Calu3 (cell line): ENCODE results near the gene CYP2W1. TPM values are rescaled to one million over a fixed set of nuclear protein-coding genes. Genes with fewer than 3 reads are reported as not detected.

Experiments
- BruUV-seq: library from RNA; stranded (reverse); fragments of 400-500 nt; replicated peaks from 2 replicates; lab custom pipeline; 2021; lab: Mats Ljungman, UMichigan
- CTCF ChIA-PET: fragments of 300-600 bp; sonication (Branson Sonifier 250); formaldehyde crosslinking; loops from one replicate; lab custom pipeline; 2022; ENCODE audit warnings: antibody characterized with exemption; lab: Charles Lee
- DNase-seq: peaks from one replicate; pipeline ENCODE4 v3.0.0; 2022
- H3K27ac Mint-ChIP-seq: one replicate; pipeline ENCODE4 v1.8.0; 2022; ENCODE audit warnings: mixed read lengths; ENCODE audit not compliant: unreplicated experiment
- H3K27me3 Mint-ChIP-seq: one replicate; pipeline ENCODE4 v1.8.0; 2022; ENCODE audit warnings: mixed read lengths; ENCODE audit not compliant: unreplicated experiment
- H3K36me3 Mint-ChIP-seq: one replicate; pipeline ENCODE4 v1.8.0; 2022; ENCODE audit warnings: mild to moderate bottlenecking, moderate library complexity, mixed read lengths; ENCODE audit not compliant: insufficient read depth, unreplicated experiment
- H3K4me1 Mint-ChIP-seq: one replicate; pipeline ENCODE4 v1.8.0; 2022; ENCODE audit warnings: mild to moderate bottlenecking, low read depth, mixed read lengths; ENCODE audit not compliant: unreplicated experiment
- H3K4me3 Mint-ChIP-seq: one replicate; pipeline ENCODE4 v1.8.0; 2022; ENCODE audit warnings: mild to moderate bottlenecking, low read depth, moderate library complexity, mixed read lengths; ENCODE audit not compliant: unreplicated experiment
- H3K9me3 Mint-ChIP-seq: one replicate; pipeline ENCODE4 v1.8.0; 2022; ENCODE audit warnings: low read depth, mixed read lengths; ENCODE audit not compliant: unreplicated experiment
- CTCF ChIP-seq: fragments of 200-600 bp; IDR thresholded peaks from one replicate; pipeline ENCODE4 v1.8.0; 2022; ENCODE audit warnings: antibody characterized with exemption; ENCODE audit not compliant: unreplicated experiment
- intact Hi-C: fragments of 100-400 bp; cut with micrococcal nuclease; formaldehyde crosslinking; loops from one replicate; pipeline ENCODE4 v1.10.0; 2022; ENCODE audit not compliant: unreplicated experiment
- total RNA-seq: library from RNA; stranded (reverse); gene quantifications from 2 replicates; pipeline ENCODE4 v1.2.3, GENCODE V29; 2022

The CYP2W1 gene
- total RNA-seq, 1 experiment from 2014 or later = 0.71 TPM

- no peaks in the 10 kb centered on the region for H3K9me3 Mint-ChIP-seq
- intact Hi-C loops = no loop called here
- DNase-seq = peak; percentile 58
- H3K4me3 Mint-ChIP-seq = peak overlapping the region; percentile 52
- peaks cover 31% of the 10 kb centered on the region for H3K4me1 Mint-ChIP-seq
- H3K36me3 Mint-ChIP-seq = peaks cover 45% of the 10 kb centered on the region
- H3K27me3 Mint-ChIP-seq = no peaks in the 10 kb centered on the region
- TF ChIP-seq CTCF = no peak
- H3K27ac Mint-ChIP-seq = no peak overlapping the region
- CTCF ChIA-PET = interaction anchor here (1.1 to 1.6 kb wide), 2 partner anchors 11 to 35 kb away, joined by 4 to 6 read pairs; partner anchors contain the start of gene ADAP1
- no TSS peak for BruUV-seq
Observed at GRCh38 chr7:988426-988911, 5.5 kb downstream of the CYP2W1 start.

DNA sequence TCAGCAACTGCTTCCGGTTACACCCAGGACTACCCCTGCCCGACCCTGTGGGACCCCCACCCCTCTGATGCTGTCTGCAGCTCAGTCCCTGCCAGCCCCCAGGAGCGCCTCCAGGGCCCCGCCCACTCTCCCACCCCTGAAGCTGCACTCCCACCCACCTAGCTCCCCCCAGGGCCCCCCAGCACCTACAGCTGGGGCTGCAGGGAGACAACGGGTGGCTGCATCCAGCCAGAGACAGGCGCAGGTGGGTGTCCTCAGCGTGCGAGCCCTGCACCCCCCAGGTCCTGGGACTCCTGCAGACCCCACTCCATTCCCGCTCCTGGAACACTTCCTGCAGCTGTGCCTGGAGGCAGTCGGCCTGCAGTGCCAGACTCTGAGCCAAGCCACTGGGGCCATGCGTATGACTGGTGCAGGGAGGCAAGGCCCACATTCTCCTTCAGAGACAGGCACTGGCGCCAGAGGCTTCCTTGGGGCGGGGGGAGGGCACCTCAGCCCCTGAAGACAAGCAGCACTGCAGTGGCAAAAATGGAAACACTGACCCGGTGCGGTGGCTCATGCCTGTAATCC, 6.1 kb downstream of the CYP2W1 start:
- intact Hi-C loops = no loop called here
- Mint-ChIP-seq H3K27me3 (no peaks in the 10 kb centered on the region), H3K27ac (no peak overlapping the region), H3K36me3 (peaks cover 45% of the 10 kb centered on the region), H3K4me1 (peaks cover 31% of the 10 kb centered on the region), H3K9me3 (no peaks in the 10 kb centered on the region), H3K4me3 (peak overlapping the region; percentile 52)
- no peak for TF ChIP-seq CTCF
- CTCF ChIA-PET = interaction anchor here (0.7 to 1.6 kb wide), 3 partner anchors 11 to 187 kb away, joined by 3 to 6 read pairs (median 4); partner anchors contain the start of gene ADAP1
- BruUV-seq = no TSS peak
- DNase-seq = no peak

GRCh38 chr7:990352-990932, 7.5 kb downstream of the CYP2W1 start:
- H3K27ac Mint-ChIP-seq = no peak overlapping the region
- CTCF ChIA-PET = no interaction called here
- intact Hi-C loops = no loop called here
- H3K4me1 Mint-ChIP-seq = peaks cover 31% of the 10 kb centered on the region
- no peaks in the 10 kb centered on the region for H3K9me3 Mint-ChIP-seq
- H3K36me3 Mint-ChIP-seq = peaks cover 49% of the 10 kb centered on the region
- no peak for DNase-seq
- H3K4me3 Mint-ChIP-seq = no peak overlapping the region
- H3K27me3 Mint-ChIP-seq = no peaks in the 10 kb centered on the region
- no TSS peak for BruUV-seq
- no peak for TF ChIP-seq CTCF

DNA sequence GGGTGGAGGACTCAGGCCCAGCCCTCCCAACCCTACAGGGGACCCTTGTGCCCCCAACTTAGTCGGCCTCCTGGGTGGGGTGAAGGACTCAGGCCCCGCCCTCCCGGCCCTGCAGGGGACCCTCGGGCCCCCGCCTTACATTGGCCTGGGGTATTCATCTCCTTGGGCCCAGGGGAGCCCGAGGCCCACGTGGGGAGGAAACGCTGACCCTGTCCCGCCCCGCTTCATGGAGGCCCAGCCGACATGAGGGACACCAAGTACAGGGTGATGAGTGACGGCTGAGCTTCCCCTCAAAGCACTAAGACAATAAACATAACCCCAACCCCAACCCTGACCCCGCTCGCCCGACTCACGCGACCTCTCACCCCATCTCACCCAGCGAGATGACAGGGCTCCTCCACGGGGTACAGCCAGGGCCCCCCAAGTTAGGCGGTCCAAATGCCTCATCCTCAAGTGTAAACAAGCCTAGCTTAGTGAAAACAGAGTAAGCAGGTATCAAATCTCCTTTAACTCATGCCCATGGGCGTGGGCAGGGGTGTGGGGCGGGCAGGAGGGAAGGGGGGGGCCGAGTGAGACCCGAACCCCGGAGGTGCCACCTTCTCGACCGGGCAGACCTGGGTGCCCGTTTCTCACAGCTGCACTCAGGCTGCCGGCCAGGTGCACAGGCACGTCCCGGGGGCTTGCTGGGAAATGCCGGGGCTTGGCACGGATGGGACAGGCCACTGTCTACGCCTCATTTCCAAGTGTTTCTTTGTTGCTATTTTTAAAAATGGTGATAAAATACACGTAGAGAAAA, 8.2 kb downstream of the CYP2W1 start:
- DNase-seq = no peak
- no TSS peak for BruUV-seq
- TF ChIP-seq CTCF = no peak
- Mint-ChIP-seq H3K9me3 (no peaks in the 10 kb centered on the region), H3K4me3 (no peak overlapping the region), H3K27me3 (no peaks in the 10 kb centered on the region), H3K27ac (peak overlapping the region; percentile 57), H3K36me3 (peaks cover 43% of the 10 kb centered on the region), H3K4me1 (peaks cover 25% of the 10 kb centered on the region)
- intact Hi-C loops = no loop called here
- CTCF ChIA-PET = no interaction called here
